ENCODE data around the gene KLK5.

The KLK5 gene

DNA sequence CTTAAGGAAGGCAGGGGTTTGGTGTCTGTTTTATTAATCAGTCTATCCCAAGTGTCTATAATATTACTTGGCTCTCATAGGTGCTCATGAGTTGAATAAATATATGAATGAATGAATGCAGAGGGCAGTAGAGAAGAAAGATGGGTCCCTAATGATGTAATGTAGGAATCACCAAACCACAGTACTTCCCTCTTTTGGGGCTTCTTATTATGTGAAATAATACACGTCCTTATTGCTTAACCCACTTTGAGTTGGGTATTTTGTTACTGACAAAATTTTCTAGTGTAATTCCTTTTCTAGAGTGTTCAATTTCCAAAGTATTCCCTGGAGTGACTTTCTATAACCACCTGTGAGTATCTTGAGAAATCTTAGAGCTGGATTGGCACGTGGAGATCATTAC lies 13.2 kb downstream of the KLK5 start:
- H3K9me3 ChIP-seq (replicated peaks; ENCODE audit: insufficient read depth, low read length), result no peaks in the 10 kb centered on the region
- no peaks in the 10 kb centered on the region for H3F3A ChIP-seq (ENCODE audit: insufficient read depth, low read length)
- DNase-seq, result no peak
- no peak overlapping the region for H2AFZ ChIP-seq (ENCODE audit: low read length)
- H3K27me3 ChIP-seq (replicated peaks; ENCODE audit: insufficient read depth, low read length), result peaks cover 32% of the 10 kb centered on the region
- no peaks in the 10 kb centered on the region for H3K9me2 ChIP-seq (replicated peaks; ENCODE audit: insufficient read depth, low read length)
- no peaks in the 10 kb centered on the region for H4K20me1 ChIP-seq (ENCODE audit: insufficient read depth, low read length)
- H3K36me3 ChIP-seq (replicated peaks; ENCODE audit: insufficient read depth, low read length), result no peaks in the 10 kb centered on the region
- no peaks in the 10 kb centered on the region for H3K79me2 ChIP-seq (ENCODE audit: low read length)
- no peak overlapping the region for H3K4me2 ChIP-seq (ENCODE audit: low read depth, low read length)
- H3K9ac ChIP-seq (ENCODE audit: low read length), result no peak overlapping the region
- TF ChIP-seq EZH2 (optimal IDR thresholded peaks at IDR 0.05; ENCODE audit: low read depth, low read length) (no peak), EZH2phosphoT487 (IDR thresholded peaks at IDR 0.05; ENCODE audit: low read length) (no peak)
- TF ChIP-seq, protein P1, sequence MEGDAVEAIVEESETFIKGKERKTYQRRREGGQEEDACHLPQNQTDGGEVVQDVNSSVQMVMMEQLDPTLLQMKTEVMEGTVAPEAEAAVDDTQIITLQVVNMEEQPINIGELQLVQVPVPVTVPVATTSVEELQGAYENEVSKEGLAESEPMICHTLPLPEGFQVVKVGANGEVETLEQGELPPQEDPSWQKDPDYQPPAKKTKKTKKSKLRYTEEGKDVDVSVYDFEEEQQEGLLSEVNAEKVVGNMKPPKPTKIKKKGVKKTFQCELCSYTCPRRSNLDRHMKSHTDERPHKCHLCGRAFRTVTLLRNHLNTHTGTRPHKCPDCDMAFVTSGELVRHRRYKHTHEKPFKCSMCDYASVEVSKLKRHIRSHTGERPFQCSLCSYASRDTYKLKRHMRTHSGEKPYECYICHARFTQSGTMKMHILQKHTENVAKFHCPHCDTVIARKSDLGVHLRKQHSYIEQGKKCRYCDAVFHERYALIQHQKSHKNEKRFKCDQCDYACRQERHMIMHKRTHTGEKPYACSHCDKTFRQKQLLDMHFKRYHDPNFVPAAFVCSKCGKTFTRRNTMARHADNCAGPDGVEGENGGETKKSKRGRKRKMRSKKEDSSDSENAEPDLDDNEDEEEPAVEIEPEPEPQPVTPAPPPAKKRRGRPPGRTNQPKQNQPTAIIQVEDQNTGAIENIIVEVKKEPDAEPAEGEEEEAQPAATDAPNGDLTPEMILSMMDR (IDR thresholded peaks at IDR 0.05; ENCODE audit: low read length), result no peak
- H3K4me3 ChIP-seq (ENCODE audit: low read length), result no peak overlapping the region
- H3K4me1 ChIP-seq (ENCODE audit: low read length), result no peaks in the 10 kb centered on the region
- H3K27ac ChIP-seq (ENCODE audit: low read length), result no peak overlapping the region

DNA sequence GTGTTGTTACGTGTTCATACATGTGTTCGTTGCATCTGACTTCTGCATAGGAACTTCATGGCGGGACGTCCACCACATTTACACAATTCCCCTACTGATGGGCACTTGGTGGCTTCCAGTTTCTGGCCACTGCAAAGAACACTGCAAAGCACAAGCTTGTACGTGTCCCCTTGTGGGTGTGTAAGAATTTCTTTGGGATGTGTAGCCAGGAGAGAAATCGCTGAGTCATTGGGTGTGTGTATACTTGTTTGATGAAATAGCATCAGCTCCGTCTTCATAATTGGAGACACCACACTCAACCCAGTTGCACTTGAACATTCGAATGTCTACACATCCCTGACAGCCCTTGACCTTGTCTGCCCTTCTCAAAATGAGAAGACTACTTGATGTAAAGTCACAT lies 19.2 kb downstream of the KLK5 start:
- H3K36me3 ChIP-seq (replicated peaks; ENCODE audit: insufficient read depth, low read length), result no peaks in the 10 kb centered on the region
- DNase-seq, result no peak
- no peaks in the 10 kb centered on the region for H3K9me3 ChIP-seq (replicated peaks; ENCODE audit: insufficient read depth, low read length)
- H3K9me2 ChIP-seq (replicated peaks; ENCODE audit: insufficient read depth, low read length), result no peaks in the 10 kb centered on the region
- H3K9ac ChIP-seq (ENCODE audit: low read length), result no peak overlapping the region
- H3F3A ChIP-seq (ENCODE audit: insufficient read depth, low read length), result no peaks in the 10 kb centered on the region
- no peaks in the 10 kb centered on the region for H3K4me1 ChIP-seq (ENCODE audit: low read length)
- H4K20me1 ChIP-seq (ENCODE audit: insufficient read depth, low read length), result no peaks in the 10 kb centered on the region
- TF ChIP-seq EZH2 (optimal IDR thresholded peaks at IDR 0.05; ENCODE audit: low read depth, low read length) (no peak), EZH2phosphoT487 (IDR thresholded peaks at IDR 0.05; ENCODE audit: low read length) (no peak)
- TF ChIP-seq, protein P1 (IDR thresholded peaks at IDR 0.05; ENCODE audit: low read length), result no peak
- H3K79me2 ChIP-seq (ENCODE audit: low read length), result no peaks in the 10 kb centered on the region
- H3K4me3 ChIP-seq (ENCODE audit: low read length), result no peak overlapping the region
- H3K4me2 ChIP-seq (ENCODE audit: low read depth, low read length), result no peak overlapping the region
- peaks cover 74% of the 10 kb centered on the region for H3K27me3 ChIP-seq (replicated peaks; ENCODE audit: insufficient read depth, low read length)
- no peak overlapping the region for H3K27ac ChIP-seq (ENCODE audit: low read length)
- no peak overlapping the region for H2AFZ ChIP-seq (ENCODE audit: low read length)

DNA sequence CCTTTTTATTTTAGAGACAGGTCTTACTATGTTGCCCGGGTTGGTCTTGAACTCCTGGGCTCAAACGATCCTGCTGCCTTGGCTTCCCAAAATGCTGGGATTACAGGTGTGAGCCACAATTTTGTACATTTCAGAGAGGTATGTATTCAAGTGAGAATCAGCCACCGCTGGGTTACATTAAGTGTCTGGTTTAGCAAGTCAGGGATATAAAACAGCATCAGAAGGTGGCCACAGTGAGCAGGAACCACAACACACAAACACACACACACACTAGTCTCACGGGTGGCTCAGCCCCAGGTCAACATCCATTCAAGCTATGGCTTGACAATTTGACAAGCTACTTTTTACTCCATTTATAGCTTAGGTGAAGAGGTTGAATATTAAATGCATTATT lies 20.2 kb downstream of the KLK5 start:
- no peak overlapping the region for H3K4me2 ChIP-seq (ENCODE audit: low read depth, low read length)
- H2AFZ ChIP-seq (ENCODE audit: low read length), result no peak overlapping the region
- H3K9me2 ChIP-seq (replicated peaks; ENCODE audit: insufficient read depth, low read length), result no peaks in the 10 kb centered on the region
- H3K9me3 ChIP-seq (replicated peaks; ENCODE audit: insufficient read depth, low read length), result no peaks in the 10 kb centered on the region
- DNase-seq, result no peak
- no peak overlapping the region for H3K9ac ChIP-seq (ENCODE audit: low read length)
- no peak overlapping the region for H3K27ac ChIP-seq (ENCODE audit: low read length)
- H3K27me3 ChIP-seq (replicated peaks; ENCODE audit: insufficient read depth, low read length), result peaks cover 76% of the 10 kb centered on the region
- H3K4me3 ChIP-seq (ENCODE audit: low read length), result no peak overlapping the region
- TF ChIP-seq EZH2phosphoT487 (IDR thresholded peaks at IDR 0.05; ENCODE audit: low read length) (no peak), EZH2 (optimal IDR thresholded peaks at IDR 0.05; ENCODE audit: low read depth, low read length) (no peak)
- TF ChIP-seq, protein P1 (IDR thresholded peaks at IDR 0.05; ENCODE audit: low read length), result no peak
- no peaks in the 10 kb centered on the region for H3K4me1 ChIP-seq (ENCODE audit: low read length)
- H3F3A ChIP-seq (ENCODE audit: insufficient read depth, low read length), result no peaks in the 10 kb centered on the region
- H3K79me2 ChIP-seq (ENCODE audit: low read length), result no peaks in the 10 kb centered on the region
- H4K20me1 ChIP-seq (ENCODE audit: insufficient read depth, low read length), result no peaks in the 10 kb centered on the region
- no peaks in the 10 kb centered on the region for H3K36me3 ChIP-seq (replicated peaks; ENCODE audit: insufficient read depth, low read length)

All from MM.1S (cell line).